Thyroid gland (tissue), 4 donors: ENCODE data around the gene RNF214. TPM values are rescaled to one million over a fixed set of nuclear protein-coding genes. Genes with fewer than 3 reads are reported as not detected.
A peak's percentile ranks its signal among the peaks of the same experiment; 100 is the strongest.
"Not testable (repeated sequence)": the region's sequence is repeated elsewhere in the genome, so short reads cannot be mapped to it uniquely, and the experiment has no call there.

Experiments used
- DNase-seq, 2 donors: peaks; one replicate each; pipeline ENCODE4 v3.0.0-alpha.2; 2019
- H3K27ac ChIP-seq, 3 donors: fragments of 200-600 bp; sonication (generic); 1 replicate in 2 of 3; 2 replicates in 1 of 3; pipeline ENCODE4 v1.5.1; 2016 to 2019; ENCODE audit warnings: mild to moderate bottlenecking in 1 of 3, moderate library complexity in 1 of 3
- H3K27me3 ChIP-seq: fragments of 200-600 bp; sonication (generic); one replicate; pipeline ENCODE4 v1.5.1; 2019
- H3K36me3 ChIP-seq, 2 donors: fragments of 200-600 bp; sonication (generic); one replicate each; pipeline ENCODE4 v1.5.1; 2016 to 2019
- H3K4me1 ChIP-seq, 2 donors: fragments of 200-600 bp; sonication (generic); one replicate each; pipeline ENCODE4 v1.5.1; 2017 to 2019
- H3K4me3 ChIP-seq, 3 donors: fragments of 200-600 bp; sonication (generic); replicated peaks in 1 of 3; 1 replicate in 2 of 3; 2 replicates in 1 of 3; pipeline ENCODE4 v1.5.1; 2016; ENCODE audit warnings: mild to moderate bottlenecking in 1 of 3
- H3K9me3 ChIP-seq: fragments of 200-600 bp; sonication (generic); one replicate; pipeline ENCODE4 v1.5.1; 2017
- CTCF ChIP-seq, 6 experiments: fragments of 200-600 bp in 3 of 6; fragments of 450-650 bp in 3 of 6; sonication (generic) in 3 of 6; IDR thresholded peaks; one replicate each; pipeline ENCODE4 v1.5.1; 2016 to 2019; ENCODE audit warnings: antibody characterized with exemption in 6 of 6, mild to moderate bottlenecking in 2 of 6, inconsistent platforms in 1 of 6, moderate library complexity in 1 of 6
- POLR2A ChIP-seq, 2 donors: fragments of 450-650 bp; IDR thresholded peaks; one replicate each; pipeline ENCODE4 v1.6.1; 2017; ENCODE audit warnings: antibody characterized with exemption in 2 of 2, mild to moderate bottlenecking in 2 of 2, moderate library complexity in 1 of 2
- WGBS, 2 donors: methylation state at CpG; one replicate each; pipeline ENCODE4 v1.1.5; 2017; 5-methylcytosine and 5-hydroxymethylcytosine counted together
- intact Hi-C: fragments of 100-400 bp; cut with DNase I; formaldehyde crosslinking; loops from one replicate; pipeline ENCODE4 v1.15.1; 2023
- total RNA-seq, 4 donors: library from RNA; depleted of rRNA; stranded (reverse); fragments of >200 nt; gene quantifications; one replicate each; pipeline ENCODE4 v1.2.3, GENCODE V29; 2016

Gene RNF214
- total RNA-seq, result 10 to 100 TPM; 17.4 to 22.8 (median 20.0) TPM

DNA sequence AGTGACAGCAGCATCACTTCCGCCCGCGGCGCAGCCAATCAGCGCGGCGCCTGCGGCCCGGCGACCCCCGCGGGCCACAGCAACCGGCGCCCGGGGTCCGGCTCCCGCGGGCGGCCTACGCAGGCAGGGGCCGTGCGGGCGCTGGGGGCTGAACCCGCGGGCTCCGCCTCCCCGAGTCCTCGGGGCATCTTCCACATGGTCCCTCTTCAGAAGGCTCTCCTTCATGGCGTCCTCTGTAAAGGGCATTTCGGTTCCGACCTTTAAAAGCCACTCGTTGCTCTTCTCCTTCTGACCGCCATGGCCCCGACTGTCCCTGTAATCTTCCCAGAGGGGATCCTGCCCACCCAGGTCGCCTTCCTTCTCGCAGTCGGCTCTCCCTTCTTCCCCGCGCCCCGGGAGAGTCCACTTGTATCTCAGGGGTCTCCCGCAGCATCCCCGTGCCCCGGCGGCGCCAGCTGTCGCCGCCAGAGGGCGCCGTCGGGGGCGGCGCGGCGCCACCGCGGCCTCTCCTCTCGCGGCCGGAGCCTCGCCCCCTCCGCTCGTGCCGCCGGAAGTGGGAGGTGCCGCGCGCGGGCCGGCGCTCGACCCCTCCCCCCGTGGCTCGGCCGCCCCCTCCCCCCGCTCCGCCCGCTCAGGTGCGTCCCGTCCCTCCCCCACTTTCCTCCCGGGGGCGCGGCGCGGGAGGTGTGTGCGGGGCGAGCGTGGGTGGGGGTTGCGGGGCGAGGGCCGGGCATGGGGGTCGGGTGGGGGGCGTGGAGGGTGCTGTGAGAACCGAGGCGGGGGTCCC is at the start of gene RNF214:
Gene RNF214, plus strand, starts transcription at position 580 of the 787 bp plus-strand sequence. CDS start 1,602 bp downstream, outside the sequence.
- Histone ChIP-seq H3K27me3 (no peaks in the 10 kb centered on the region), H3K4me1 (peaks cover 15 to 21% of the 10 kb centered on the region in 2 donors)
- intact Hi-C loops, result no loop called here

GRCh38 chr11:117183178-117183577 is 49.3 kb upstream of the RNF214 start:
- H3K27ac ChIP-seq, H3K9me3 ChIP-seq, H3K4me3 ChIP-seq, H3K27me3 ChIP-seq: not testable (repeated sequence)
- peak in 1 of 2 donors; percentile 0 for DNase-seq
- WGBS, 2 donors, result 93 to 95% methylated on average over 13 of the region's 13 CpGs
- Histone ChIP-seq H3K4me1 (peaks cover 12 to 23% of the 10 kb centered on the region in 2 donors), H3K36me3 (peaks cover 16 to 21% of the 10 kb centered on the region in 2 donors)
- intact Hi-C loops, result loop anchor here (5.0 kb wide), 1 partner anchor 44 kb away; no protein-coding TSS in a partner anchor

More for the DNA sequence above, at the start of gene RNF214:
- peak in 1 of 2 donors; percentile 72 for TF ChIP-seq POLR2A (IDR thresholded peaks at IDR 0.05)
- TF ChIP-seq CTCF (IDR thresholded peaks at IDR 0.05), result peak; percentile 70 to 99 (median 89)
- 1% methylated on average over 19 to 23 of the region's 94 CpGs for WGBS, 2 donors
- H3K27ac ChIP-seq, result peak within 1 kb of the TSS; percentile 76 to 89 (median 87)
- peak; percentile 75 to 78 for DNase-seq
- peaks cover 20 to 24% of the 10 kb centered on the region in 2 donors for H3K36me3 ChIP-seq
- H3K9me3 ChIP-seq, result no peaks in the 10 kb centered on the region
- H3K4me3 ChIP-seq, result peak within 1 kb of the TSS; percentile 74 to 96 (median 77)

- Histone ChIP-seq H3K4me3 (no peak overlapping the region), H3K27me3 (no peaks in the 10 kb centered on the region), H3K27ac (no peak overlapping the region), H3K9me3 (no peaks in the 10 kb centered on the region), H3K4me1 (peaks cover 10 to 22% of the 10 kb centered on the region in 2 donors), H3K36me3 (peaks cover 17 to 26% of the 10 kb centered on the region in 2 donors)
- DNase-seq, result no peak
- intact Hi-C loops, result loop anchor here (5.0 kb wide), 1 partner anchor 43 kb away; no protein-coding TSS in a partner anchor
- TF ChIP-seq POLR2A (IDR thresholded peaks at IDR 0.05) (no peak), CTCF (IDR thresholded peaks at IDR 0.05) (no peak)
- 85 to 92% methylated on average over 11 of the region's 11 CpGs for WGBS, 2 donors
Observed at GRCh38 chr11:117183724-117184349, 48.6 kb upstream of the RNF214 start.

DNA sequence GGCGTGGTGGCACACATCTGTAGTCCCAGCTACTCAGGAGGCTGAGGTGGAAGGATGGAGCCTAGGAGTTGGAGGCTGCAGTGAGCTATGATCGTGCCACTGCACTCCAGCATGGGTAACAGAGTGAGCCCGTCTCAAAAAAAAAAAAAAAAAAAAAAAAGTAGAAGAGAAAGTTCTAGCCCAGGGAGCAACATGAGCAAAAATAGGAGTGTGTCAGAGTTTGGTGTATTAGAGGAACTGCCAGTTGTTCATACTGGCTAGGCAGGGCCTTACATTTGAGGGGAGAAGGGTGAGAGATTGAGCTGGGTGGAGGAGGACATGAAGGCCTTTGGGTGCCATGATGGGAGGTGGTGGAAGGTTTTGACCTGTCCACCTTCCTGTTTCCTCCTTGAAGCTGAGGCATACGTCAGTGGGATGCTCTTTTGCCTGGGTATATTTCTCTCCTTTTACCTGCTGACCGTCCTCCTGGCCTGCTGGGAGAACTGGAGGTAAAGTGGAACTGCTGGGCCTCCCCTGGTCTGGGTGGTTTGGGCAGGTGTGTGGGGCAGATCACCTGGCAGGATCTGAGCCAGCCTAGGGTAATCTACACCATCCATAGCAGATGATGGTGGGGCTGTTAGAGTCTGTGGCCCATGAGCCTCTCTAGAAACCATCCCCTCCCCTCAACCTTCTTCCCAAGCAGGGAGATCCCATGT is 46.6 kb upstream of the RNF214 start:
- Histone ChIP-seq H3K36me3 (peaks cover 37 to 45% of the 10 kb centered on the region in 2 donors), H3K4me3 (no peak overlapping the region), H3K27ac (no peak overlapping the region), H3K27me3 (no peaks in the 10 kb centered on the region), H3K9me3 (no peaks in the 10 kb centered on the region), H3K4me1 (peaks cover 0 to 8% of the 10 kb centered on the region in 2 donors)
- TF ChIP-seq POLR2A (IDR thresholded peaks at IDR 0.05) (no peak), CTCF (IDR thresholded peaks at IDR 0.05) (no peak)
- intact Hi-C loops, result loop anchor here (5.0 kb wide), 1 partner anchor 34 kb away; no protein-coding TSS in a partner anchor
- peak in 1 of 2 donors; percentile 0 for DNase-seq
- WGBS, 2 donors, result 87 to 91% methylated on average over 5 of the region's 5 CpGs

DNA sequence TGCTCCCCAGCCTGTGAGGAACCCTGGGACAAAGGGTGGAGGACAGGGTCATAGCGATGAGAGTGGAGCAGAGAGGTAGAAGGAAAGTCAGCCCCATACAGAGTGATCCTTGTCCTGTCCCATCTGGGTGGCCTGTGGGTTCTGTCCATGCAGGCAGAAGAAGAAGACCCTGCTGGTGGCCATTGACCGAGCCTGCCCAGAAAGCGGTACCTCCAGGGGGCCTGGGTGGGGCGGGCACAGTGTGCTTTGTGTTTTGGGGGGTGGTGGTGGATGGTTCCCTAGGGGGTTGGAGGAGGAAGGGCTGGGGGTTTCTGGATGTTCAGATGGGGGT is 46.1 kb upstream of the RNF214 start:
- peaks cover 0 to 3% of the 10 kb centered on the region in 2 donors for H3K4me1 ChIP-seq
- H3K27me3 ChIP-seq, result no peaks in the 10 kb centered on the region
- H3K27ac ChIP-seq, result no peak overlapping the region
- DNase-seq, result peak in 1 of 2 donors; percentile 0
- H3K9me3 ChIP-seq, result no peaks in the 10 kb centered on the region
- TF ChIP-seq POLR2A (IDR thresholded peaks at IDR 0.05), result no peak
- no peak for TF ChIP-seq CTCF (IDR thresholded peaks at IDR 0.05)
- intact Hi-C loops, result loop anchor here (5.0 kb wide), 1 partner anchor 34 kb away; no protein-coding TSS in a partner anchor
- H3K4me3 ChIP-seq, result no peak overlapping the region
- 93 to 99% methylated on average over 4 of the region's 4 CpGs for WGBS, 2 donors
- peaks cover 37 to 45% of the 10 kb centered on the region in 2 donors for H3K36me3 ChIP-seq
